ENCODE measurements around the gene TNNI2.

GRCh38 chr11:1810761-1811160 lies 28.0 kb upstream of the TNNI2 start:
- TF ChIP-seq POLR2A (IDR thresholded peaks at IDR 0.05) (no peak), CTCF (IDR thresholded peaks at IDR 0.05) (no peak)

Measured in gastroesophageal sphincter (tissue), 3 donors.